HEK293 (cell line): ENCODE measurements around the gene KLHL29.

Experiments used
- CTCF ChIA-PET: fragments of 350-600 bp; formaldehyde crosslinking; extraction: SDS; loops from one replicate; lab custom pipeline; 2021; ENCODE audit warnings: antibody characterized with exemption; lab: Yijun Ruan, JAX
- POLR2A ChIA-PET: fragments of 300-600 bp; formaldehyde crosslinking; extraction: SDS; loops from one replicate; lab custom pipeline; 2020; ENCODE audit warnings: antibody characterized with exemption, inconsistent platforms; lab: Yijun Ruan, JAX
- H3K27ac ChIP-seq: fragments of 200-500 bp; sonication (Bioruptor generic); 2 replicates; pipeline ENCODE4 v1.5.1; 2014; ENCODE audit warnings: low read depth, low read length, control low read depth, inconsistent platforms; ENCODE audit errors: extremely low read depth
- H3K36me3 ChIP-seq, 2 experiments: fragments of 200-500 bp in 1 of 2; sonication (Bioruptor generic) in 1 of 2; 1 replicate in 1 of 2; 2 replicates in 1 of 2; pipeline ENCODE4 v1.5.1; 2014 to 2017; ENCODE audit warnings: inconsistent platforms in 2 of 2, low read length in 2 of 2; ENCODE audit not compliant: control insufficient read depth in 2 of 2, insufficient read depth in 1 of 2
- H3K4me1 ChIP-seq: fragments of 200-500 bp; sonication (Bioruptor generic); 2 replicates; pipeline ENCODE4 v1.5.1; 2014; ENCODE audit warnings: mild to moderate bottlenecking, low read length, inconsistent platforms; ENCODE audit not compliant: control insufficient read depth, insufficient read depth
- H3K4me3 ChIP-seq: 2 replicates; pipeline ENCODE4 v1.5.1; 2011; ENCODE audit warnings: low read depth, mild to moderate bottlenecking, control low read depth, low read length, moderate library complexity
- H3K9me3 ChIP-seq: fragments of 200-500 bp; sonication (Bioruptor generic); 2 replicates; pipeline ENCODE4 v1.5.1; 2014; ENCODE audit warnings: low read depth, low read length, inconsistent platforms; ENCODE audit not compliant: control insufficient read depth, insufficient read depth
- BCL11A ChIP-seq: fragments of 450-650 bp; formaldehyde crosslinking; IDR thresholded peaks from 2 replicates; pipeline ENCODE4 v1.5.1; 2016; ENCODE audit warnings: low read depth, missing biosample characterization, missing genetic modification characterization
- GLI4 ChIP-seq: fragments of 450-650 bp; formaldehyde crosslinking; IDR thresholded peaks from 2 replicates; pipeline ENCODE4 v1.5.1; 2016; ENCODE audit warnings: missing biosample characterization, missing genetic modification characterization
- IKZF3 ChIP-seq: fragments of 450-650 bp; IDR thresholded peaks from 2 replicates; pipeline ENCODE4 v1.5.0; 2018; ENCODE audit warnings: missing biosample characterization, mild to moderate bottlenecking, missing genetic modification characterization, moderate library complexity
- KLF10 ChIP-seq: fragments of 450-650 bp; IDR thresholded peaks from 2 replicates; pipeline ENCODE4 v1.5.1; 2018; ENCODE audit warnings: missing biosample characterization, mild to moderate bottlenecking, missing genetic modification characterization
- OVOL3 ChIP-seq: fragments of 450-650 bp; formaldehyde crosslinking; IDR thresholded peaks from 2 replicates; pipeline ENCODE4 v1.5.1; 2016; ENCODE audit warnings: missing biosample characterization, missing genetic modification characterization
- SCRT2 ChIP-seq: fragments of 450-650 bp; formaldehyde crosslinking; IDR thresholded peaks from 2 replicates; pipeline ENCODE4 v1.5.1; 2016; ENCODE audit warnings: missing biosample characterization, missing genetic modification characterization
- WT1 ChIP-seq: fragments of 450-650 bp; formaldehyde crosslinking; IDR thresholded peaks from 2 replicates; pipeline ENCODE4 v1.5.1; 2016; ENCODE audit warnings: missing biosample characterization, missing genetic modification characterization
- ZBTB8A ChIP-seq: fragments of 450-650 bp; formaldehyde crosslinking; IDR thresholded peaks from 2 replicates; pipeline ENCODE4 v1.5.1; 2016; ENCODE audit warnings: missing biosample characterization, missing genetic modification characterization
- ZEB2 ChIP-seq: fragments of 450-650 bp; formaldehyde crosslinking; IDR thresholded peaks from 2 replicates; pipeline ENCODE4 v1.5.1; 2016; ENCODE audit warnings: missing biosample characterization, missing genetic modification characterization
- ZNF121 ChIP-seq: fragments of 450-650 bp; formaldehyde crosslinking; IDR thresholded peaks from 2 replicates; pipeline ENCODE4 v1.5.1; 2016; ENCODE audit warnings: missing biosample characterization, missing genetic modification characterization
- ZNF132 ChIP-seq: fragments of 450-650 bp; formaldehyde crosslinking; IDR thresholded peaks from 2 replicates; pipeline ENCODE4 v1.5.1; 2017; ENCODE audit warnings: missing biosample characterization, missing genetic modification characterization, borderline replicate concordance
- ZNF174 ChIP-seq: fragments of 450-650 bp; formaldehyde crosslinking; IDR thresholded peaks from 2 replicates; pipeline ENCODE4 v1.5.0; 2017; ENCODE audit warnings: missing biosample characterization, mild to moderate bottlenecking, missing genetic modification characterization
- ZNF184 ChIP-seq: fragments of 450-650 bp; IDR thresholded peaks from 2 replicates; pipeline ENCODE4 v1.5.1; 2018; ENCODE audit warnings: missing biosample characterization, mild to moderate bottlenecking, missing genetic modification characterization
- ZNF2 ChIP-seq: fragments of 450-650 bp; formaldehyde crosslinking; IDR thresholded peaks from 2 replicates; pipeline ENCODE4 v1.5.1; 2016; ENCODE audit warnings: missing biosample characterization, missing genetic modification characterization
- ZNF426 ChIP-seq: fragments of 450-650 bp; formaldehyde crosslinking; IDR thresholded peaks from 2 replicates; pipeline ENCODE4 v1.5.1; 2017; ENCODE audit warnings: missing biosample characterization, missing genetic modification characterization, mild to moderate bottlenecking, inconsistent platforms, moderate library complexity
- ZNF514 ChIP-seq: fragments of 450-650 bp; formaldehyde crosslinking; IDR thresholded peaks from 2 replicates; pipeline ENCODE4 v1.5.1; 2016; ENCODE audit warnings: missing biosample characterization, missing genetic modification characterization
- ZNF585B ChIP-seq: fragments of 450-650 bp; formaldehyde crosslinking; IDR thresholded peaks from 2 replicates; pipeline ENCODE4 v1.5.1; 2016; ENCODE audit warnings: missing biosample characterization, missing genetic modification characterization
- ZNF600 ChIP-seq: fragments of 450-650 bp; formaldehyde crosslinking; IDR thresholded peaks from 2 replicates; pipeline ENCODE4 v1.5.1; 2016; ENCODE audit warnings: missing biosample characterization, missing genetic modification characterization
- ZNF670 ChIP-seq: fragments of 450-650 bp; formaldehyde crosslinking; IDR thresholded peaks from 2 replicates; pipeline ENCODE4 v1.5.1; 2016; ENCODE audit warnings: missing biosample characterization, missing genetic modification characterization, low read depth
- ZNF701 ChIP-seq: fragments of 450-650 bp; formaldehyde crosslinking; IDR thresholded peaks from 2 replicates; pipeline ENCODE4 v1.5.1; 2016; ENCODE audit warnings: missing biosample characterization, missing genetic modification characterization
- ZNF704 ChIP-seq: fragments of 450-650 bp; formaldehyde crosslinking; IDR thresholded peaks from 2 replicates; pipeline ENCODE4 v1.5.1; 2016; ENCODE audit warnings: missing biosample characterization, missing genetic modification characterization

KLHL29 gene

GRCh38 chr2:23688486-23689130 lies 303.6 kb downstream of the KLHL29 start:
- no peak overlapping the region for H3K4me3 ChIP-seq
- no peaks in the 10 kb centered on the region for H3K9me3 ChIP-seq
- H3K36me3 ChIP-seq: peaks cover 0 to 16% of the 10 kb centered on the region in 2 experiments; a peak in 1 of 3 replicates
- CTCF ChIA-PET: no interaction called here
- TF ChIP-seq SCRT2 (tag by site-specific recombination) (0 out of 2 replicates have a peak, but pooled peaks have one; percentile 43), IKZF3 (no peak)
- H3K4me1 ChIP-seq: no peaks in the 10 kb centered on the region
- POLR2A ChIA-PET: no interaction called here
- no peak overlapping the region for H3K27ac ChIP-seq

GRCh38 chr2:23689131-23689700 lies 304.2 kb downstream of the KLHL29 start:
- H3K9me3 ChIP-seq: no peaks in the 10 kb centered on the region
- CTCF ChIA-PET: no interaction called here

DNA sequence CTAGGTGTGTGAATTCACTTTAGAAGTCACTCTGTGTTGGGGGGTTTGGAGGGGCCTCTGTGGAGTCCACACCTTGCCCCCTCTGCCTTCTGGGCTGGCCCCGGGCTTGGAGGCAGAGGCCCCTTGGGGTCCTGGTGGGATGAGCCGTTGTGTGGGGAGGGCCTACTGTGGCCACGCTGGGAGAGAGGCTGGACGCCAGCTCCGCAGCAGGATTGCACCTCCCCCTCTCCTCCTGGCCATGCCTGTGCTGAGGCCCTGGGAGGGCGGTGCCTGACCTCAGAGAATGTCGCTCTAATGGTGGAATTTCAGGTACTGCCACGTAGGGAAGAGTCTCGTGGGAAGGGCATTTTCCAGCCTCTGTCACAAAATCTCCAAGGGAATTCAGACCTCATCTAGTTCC lies 304.9 kb downstream of the KLHL29 start:
- no peak overlapping the region for H3K4me3 ChIP-seq
- H3K4me1 ChIP-seq: no peaks in the 10 kb centered on the region
- peaks cover 0 to 17% of the 10 kb centered on the region in 2 experiments; a peak in 1 of 3 replicates for H3K36me3 ChIP-seq
- TF ChIP-seq ZNF184 (tag by site-specific recombination) (no peak), ZBTB8A (tag by site-specific recombination) (no peak), ZNF121 (tag by site-specific recombination) (no peak), WT1 (tag by site-specific recombination) (no peak)
- H3K9me3 ChIP-seq: no peaks in the 10 kb centered on the region
- CTCF ChIA-PET: no interaction called here
- POLR2A ChIA-PET: no interaction called here
- H3K27ac ChIP-seq: no peak overlapping the region

More at GRCh38 chr2:23689131-23689700, 304.2 kb downstream of the KLHL29 start:
- H3K4me1 ChIP-seq: no peaks in the 10 kb centered on the region
- H3K36me3 ChIP-seq: peaks cover 0 to 16% of the 10 kb centered on the region in 2 experiments; a peak in 1 of 3 replicates
- no peak for TF ChIP-seq KLF10 (tag by site-specific recombination)
- no peak for TF ChIP-seq ZNF426 (tag by site-specific recombination)
- no peak for TF ChIP-seq ZNF600 (tag by site-specific recombination)
- TF ChIP-seq ZNF514: no peak
- no peak for TF ChIP-seq ZNF132 (tag by site-specific recombination)
- TF ChIP-seq ZNF174 (tag by site-specific recombination): no peak
- TF ChIP-seq ZNF2 (tag by site-specific recombination): no peak
- no peak for TF ChIP-seq ZEB2 (tag by site-specific recombination)
- TF ChIP-seq ZNF701 (tag by site-specific recombination): no peak
- no peak for TF ChIP-seq BCL11A
- TF ChIP-seq OVOL3: no peak
- TF ChIP-seq ZNF585B: no peak
- TF ChIP-seq ZNF704 (tag by site-specific recombination): no peak
- TF ChIP-seq SCRT2 (tag by site-specific recombination): no peak
- TF ChIP-seq GLI4 (tag by site-specific recombination): no peak
- TF ChIP-seq ZNF670: no peak
- TF ChIP-seq, all 188 proteins: peak for 0
- Histone ChIP-seq H3K4me3 (no peak overlapping the region), H3K27ac (no peak overlapping the region)
- POLR2A ChIA-PET: no interaction called here
